Heart right ventricle (tissue), 16 donors: ENCODE measurements around the gene TEDC1. TPM values are rescaled to one million over a fixed set of nuclear protein-coding genes. Genes with fewer than 3 reads are reported as not detected.

Experiments
- ATAC-seq, 8 donors: fragments of 200-7000 bp; cut with Tn5 transposase; one replicate each; pipeline ENCODE4 v1.9.1; 2020; ENCODE audit warnings: mild to moderate bottlenecking in 8 of 8, moderate library complexity in 8 of 8, moderate number of reproducible peaks in 1 of 8
- DNase-seq, 2 donors: peaks; one replicate each; pipeline ENCODE4 v3.0.0-alpha.2; 2020
- H3K27ac ChIP-seq, 10 donors: fragments of 200-600 bp; sonication (generic) in 2 of 10; one replicate each; pipeline versions ENCODE4 v1.5.0 to v1.8.0; 2020 to 2022; ENCODE audit warnings: mild to moderate bottlenecking in 3 of 10
- H3K27me3 ChIP-seq, 7 donors: fragments of 200-600 bp; one replicate each; pipeline ENCODE4 v1.8.0; 2021 to 2022; ENCODE audit warnings: mild to moderate bottlenecking in 2 of 7
- H3K36me3 ChIP-seq, 9 donors: fragments of 200-600 bp; sonication (generic) in 1 of 9; one replicate each; pipeline versions ENCODE4 v1.5.0 to v1.8.0; 2020 to 2022; ENCODE audit warnings: mild to moderate bottlenecking in 2 of 9
- H3K4me1 ChIP-seq, 9 donors: fragments of 200-600 bp; sonication (generic) in 1 of 9; one replicate each; pipeline versions ENCODE4 v1.5.0 to v1.8.0; 2020 to 2022; ENCODE audit warnings: mild to moderate bottlenecking in 4 of 9
- H3K4me3 ChIP-seq, 10 donors: fragments of 200-600 bp; sonication (generic) in 2 of 10; one replicate each; pipeline versions ENCODE4 v1.5.0 to v1.8.0; 2020 to 2022; ENCODE audit warnings: mild to moderate bottlenecking in 7 of 10, moderate library complexity in 2 of 10
- H3K9me3 ChIP-seq, 11 donors: fragments of 200-600 bp in 10 of 11; sonication (generic) in 2 of 11; one replicate each; pipeline versions ENCODE4 v1.5.0 to v1.8.0; 2013 to 2022; ENCODE audit warnings: mild to moderate bottlenecking in 2 of 11, control low read depth in 1 of 11, moderate library complexity in 1 of 11
- WGBS, 2 donors: extraction: QIAGEN DNeasy Blood & Tissue Kit; methylation state at CpG; one replicate each; pipeline ENCODE4 v1.1.7; 2013; ENCODE audit warnings: inconsistent platforms in 1 of 2; 5-methylcytosine and 5-hydroxymethylcytosine counted together
- intact Hi-C, 10 donors: fragments of 100-400 bp; cut with DNase I; formaldehyde crosslinking; loops; one replicate each; pipeline versions ENCODE4 v1.11.1 to v1.14.2; 2022
- polyA plus RNA-seq, 2 donors: library from polyadenylated mRNA; stranded (reverse); fragments of 200-250 nt; gene quantifications; one replicate each; pipeline ENCODE4 v1.2.3, GENCODE V29; 2013
- total RNA-seq, 10 donors: library from RNA; stranded (reverse); fragmentation: NEBNext Ultra II Directional in 3 of 10; extraction: Animal tissue kit (Norgen Biotek cat#: 25700) in 3 of 10; gene quantifications; one replicate each; pipeline versions ENCODE4 v1.2.1 to v1.2.4, GENCODE V29; 2021 to 2023
- TF ChIP-seq, protein P1 (sequence below), 9 donors: fragments of 200-600 bp; sonication (generic) in 2 of 9; IDR thresholded peaks; one replicate each; pipeline versions ENCODE4 v1.5.0 to v1.8.0; 2021 to 2022; ENCODE audit warnings: antibody characterized with exemption in 9 of 9, mild to moderate bottlenecking in 5 of 9, moderate library complexity in 1 of 9
- donor health status: Arrhythmogenic right ventricular cardiomyopathy.
- donor health status: ischemic (EF 13 %, LVEDD 7.1; RV severe dilation, severe dysfunction).
- donor health status: healthy with polysubstance abuse.
- donor health status: DM: no; HTN: yes; CAD: no.
- donor health status: DM: no; HTN: no; CAD: no.
- donor health status: ischemic (EF 25% LVEDD 6.9; RV normal size, moderate dysfunction).
- donor health status: ischemic (EF 25% LVEDD 5.7; RV mildly dilated, moderate dysfunction).
- donor health status: healthy.
- donor health status: DM: yes; HTN: yes; CAD: no.
- donor health status: Ischemic cardiomyopathy.
- donor health status: ischemic (EF 35%, LVEDD 5.7; RV mildly dilated, moderate dysfunction).
- donor health status: nonischemic (EF 11% LVEDD 7.7; RV severe dilation, severe dysfunction).
- donor health status: DM: yes; HTN: yes; CAD: no.
- donor health status: PGD.
- donor health status: ischemic (EF 29% LVEDD 5.4; RV normal size, mild dysfunction).
- donor health status: nonischemic (EF 23%, LVEDD 6.1; RV moderate dilation, normal function).

TEDC1 gene
- total and polyA plus RNA-seq, 12 donors = 2.3 to 10.0 (median 4.4) TPM

DNA sequence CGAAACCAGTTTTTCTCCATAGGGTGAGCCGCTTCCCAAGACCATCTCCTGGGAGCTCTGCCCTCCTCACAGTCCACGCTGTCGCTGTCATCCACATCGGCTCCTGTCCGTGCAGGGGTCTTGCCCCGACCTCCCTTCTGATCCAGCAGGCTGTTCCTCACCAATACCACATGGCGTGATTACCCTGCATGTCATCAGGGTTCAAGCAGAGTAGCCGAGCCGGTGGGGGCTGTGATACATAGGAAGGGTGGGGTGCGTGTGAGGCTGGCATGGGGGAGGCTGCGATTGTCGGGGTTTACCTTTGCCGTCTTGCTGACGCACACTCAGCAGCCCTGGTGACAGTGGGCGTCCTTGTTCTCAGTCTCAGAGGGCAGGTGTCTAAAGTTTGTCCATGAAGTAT is 17.0 kb downstream of the TEDC1 start:
- Histone ChIP-seq H3K27ac (no peak overlapping the region), H3K36me3 (no peaks in the 10 kb centered on the region), H3K9me3 (no peaks in the 10 kb centered on the region), H3K4me3 (no peak overlapping the region), H3K4me1 (no peaks in the 10 kb centered on the region), H3K27me3 (peaks cover 0 to 54% (median 39%) of the 10 kb centered on the region in 7 donors)
- DNase-seq (no peak), ATAC-seq (no peak)
- TF ChIP-seq, protein P1, sequence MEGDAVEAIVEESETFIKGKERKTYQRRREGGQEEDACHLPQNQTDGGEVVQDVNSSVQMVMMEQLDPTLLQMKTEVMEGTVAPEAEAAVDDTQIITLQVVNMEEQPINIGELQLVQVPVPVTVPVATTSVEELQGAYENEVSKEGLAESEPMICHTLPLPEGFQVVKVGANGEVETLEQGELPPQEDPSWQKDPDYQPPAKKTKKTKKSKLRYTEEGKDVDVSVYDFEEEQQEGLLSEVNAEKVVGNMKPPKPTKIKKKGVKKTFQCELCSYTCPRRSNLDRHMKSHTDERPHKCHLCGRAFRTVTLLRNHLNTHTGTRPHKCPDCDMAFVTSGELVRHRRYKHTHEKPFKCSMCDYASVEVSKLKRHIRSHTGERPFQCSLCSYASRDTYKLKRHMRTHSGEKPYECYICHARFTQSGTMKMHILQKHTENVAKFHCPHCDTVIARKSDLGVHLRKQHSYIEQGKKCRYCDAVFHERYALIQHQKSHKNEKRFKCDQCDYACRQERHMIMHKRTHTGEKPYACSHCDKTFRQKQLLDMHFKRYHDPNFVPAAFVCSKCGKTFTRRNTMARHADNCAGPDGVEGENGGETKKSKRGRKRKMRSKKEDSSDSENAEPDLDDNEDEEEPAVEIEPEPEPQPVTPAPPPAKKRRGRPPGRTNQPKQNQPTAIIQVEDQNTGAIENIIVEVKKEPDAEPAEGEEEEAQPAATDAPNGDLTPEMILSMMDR (IDR thresholded peaks at IDR 0.05) = no peak
- intact Hi-C loops = no loop called here
- WGBS, 2 donors = 75 to 80% methylated on average over 16 of the region's 16 CpGs

DNA sequence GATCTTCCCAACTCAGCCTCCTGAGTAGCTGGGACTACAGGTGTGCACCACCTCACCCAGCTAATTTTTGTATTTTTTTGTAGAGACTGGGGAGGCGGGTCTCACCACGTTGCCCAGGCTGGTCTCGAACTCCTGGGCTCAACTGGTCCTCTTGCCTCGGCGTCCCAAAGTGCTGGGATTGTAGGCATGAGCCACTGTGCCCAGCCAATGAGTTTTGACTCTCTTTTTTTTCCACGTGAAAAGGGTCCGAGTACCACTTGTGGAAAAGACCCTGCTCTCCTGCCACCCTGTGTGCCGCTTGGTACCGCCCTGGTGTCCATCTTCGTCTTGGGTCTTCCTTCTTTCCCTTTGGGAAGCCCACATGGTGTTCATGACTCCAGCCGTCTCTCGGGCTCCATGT is 17.6 kb downstream of the TEDC1 start:
- ATAC-seq (no peak), DNase-seq (no peak)
- TF ChIP-seq, protein P1 (IDR thresholded peaks at IDR 0.05) = no peak
- no peaks in the 10 kb centered on the region for H3K36me3 ChIP-seq
- peaks cover 0 to 56% (median 42%) of the 10 kb centered on the region in 7 donors for H3K27me3 ChIP-seq
- no peaks in the 10 kb centered on the region for H3K4me1 ChIP-seq
- no peaks in the 10 kb centered on the region for H3K9me3 ChIP-seq
- intact Hi-C loops = no loop called here
- no peak overlapping the region for H3K4me3 ChIP-seq
- H3K27ac ChIP-seq = no peak overlapping the region
- 87% methylated on average over 12 of the region's 12 CpGs for WGBS, 2 donors

DNA sequence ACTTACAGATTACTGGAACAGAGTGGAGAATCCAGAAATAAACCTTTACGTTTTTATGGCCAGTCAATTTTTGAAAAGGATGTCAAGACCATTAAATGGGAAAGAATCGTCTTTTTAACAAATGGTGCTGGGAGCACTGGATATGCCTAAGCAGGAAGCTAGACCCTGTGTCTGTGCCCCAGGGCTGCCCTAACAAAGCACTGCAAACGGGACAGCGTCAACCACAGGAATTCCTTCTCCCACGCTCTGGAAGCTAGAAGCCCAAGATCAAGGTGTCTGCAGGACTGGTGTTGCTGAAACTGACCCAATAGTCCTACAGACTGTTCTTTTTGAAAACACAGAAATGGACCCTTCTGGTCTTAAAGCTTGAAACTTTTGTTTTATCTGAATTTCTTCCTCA is 26.1 kb downstream of the TEDC1 start:
- peaks cover 0 to 37% (median 26%) of the 10 kb centered on the region in 7 donors for H3K27me3 ChIP-seq
- H3K4me3 ChIP-seq = no peak overlapping the region
- WGBS, 2 donors = 39 to 48% methylated on average over 5 of the region's 5 CpGs
- TF ChIP-seq, protein P1 (IDR thresholded peaks at IDR 0.05) = no peak
- H3K4me1 ChIP-seq = no peaks in the 10 kb centered on the region
- ATAC-seq (no peak), DNase-seq (no peak)
- no peaks in the 10 kb centered on the region for H3K36me3 ChIP-seq
- H3K9me3 ChIP-seq = no peaks in the 10 kb centered on the region
- no peak overlapping the region for H3K27ac ChIP-seq
- intact Hi-C loops = no loop called here

DNA sequence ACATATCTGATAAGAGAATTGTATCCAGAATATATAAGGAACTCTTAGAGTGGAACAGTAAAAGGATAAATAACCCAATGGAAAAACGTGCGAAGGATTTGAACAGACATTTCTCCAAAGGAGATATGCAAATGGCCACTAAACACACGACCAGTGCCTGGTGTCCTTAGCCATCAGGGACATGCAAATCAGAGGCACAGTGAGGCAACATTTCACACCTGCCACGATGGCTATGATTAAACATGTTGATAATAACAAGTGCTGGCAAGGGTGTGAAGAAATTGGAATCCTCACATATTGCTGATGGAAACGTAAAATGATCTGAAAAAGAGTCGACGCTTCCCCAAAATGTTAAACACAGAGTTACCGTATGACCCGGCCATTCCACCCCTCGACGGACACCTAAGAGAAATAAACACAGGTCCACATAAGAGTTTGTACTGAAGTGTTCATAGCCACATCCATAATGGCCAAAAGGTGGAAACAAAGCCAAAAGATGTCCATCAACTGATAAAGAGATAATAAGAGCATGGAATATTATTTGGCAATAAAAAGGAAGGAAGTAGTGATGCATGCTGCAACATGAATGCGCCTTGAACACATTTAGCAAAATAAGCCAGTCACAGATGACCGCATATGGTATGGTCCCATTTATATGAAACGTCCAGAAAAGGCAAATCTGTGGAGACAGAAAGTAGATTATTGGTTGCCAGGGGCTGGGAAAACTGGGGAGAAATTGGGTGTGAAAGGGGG is 29.1 kb downstream of the TEDC1 start:
- peaks cover 0 to 28% (median 20%) of the 10 kb centered on the region in 7 donors for H3K27me3 ChIP-seq
- DNase-seq (no peak), ATAC-seq (no peak)
- no peaks in the 10 kb centered on the region for H3K4me1 ChIP-seq
- H3K27ac ChIP-seq = no peak overlapping the region
- 68 to 71% methylated on average over 14 of the region's 14 CpGs for WGBS, 2 donors
- no peaks in the 10 kb centered on the region for H3K9me3 ChIP-seq
- no peaks in the 10 kb centered on the region for H3K36me3 ChIP-seq
- intact Hi-C loops = loop anchor here in 3 of 10 donors (10.0 kb wide), 2 partner anchors 75 to 145 kb away; no protein-coding TSS in a partner anchor
- H3K4me3 ChIP-seq = no peak overlapping the region
- TF ChIP-seq, protein P1 (IDR thresholded peaks at IDR 0.05) = no peak
